ENCODE results near the gene FAM229B.

DNA sequence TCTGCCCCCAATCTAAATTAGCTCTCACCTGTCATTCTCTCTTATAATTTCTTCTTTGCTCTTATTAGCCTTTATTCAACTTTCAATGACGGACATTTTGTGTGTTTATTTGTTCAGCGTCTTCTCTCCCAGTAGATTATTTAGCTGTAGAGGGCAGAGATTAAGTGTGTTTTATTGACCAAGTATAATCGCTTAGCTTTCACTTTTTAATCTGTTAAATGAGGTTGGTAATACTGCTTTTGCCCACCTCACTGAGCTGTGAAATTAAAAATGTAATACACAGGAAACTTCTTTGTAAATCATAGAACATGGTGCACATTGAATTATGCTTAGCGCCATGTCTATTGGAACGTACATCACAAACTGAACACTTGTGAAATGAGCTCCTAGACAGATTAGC lies 37.0 kb upstream of the FAM229B start:
- TF ChIP-seq CTCF (IDR thresholded peaks at IDR 0.05) (no peak), EP300 (IDR thresholded peaks at IDR 0.05) (no peak)
